Measurements from ENCODE around the gene TAC1. TPM values are rescaled to one million over a fixed set of nuclear protein-coding genes. Genes with fewer than 3 reads are reported as not detected.
"Not testable (repeated sequence)": the region's sequence is repeated elsewhere in the genome, so short reads cannot be mapped to it uniquely, and the experiment has no call there.

TAC1 gene
- total RNA-seq, 1 donor from 2014 or later = not detected

GRCh38 chr7:97772045-97772901 lies 40.4 kb downstream of the TAC1 start:
- H3K36me3 ChIP-seq = no peaks in the 10 kb centered on the region
- TF ChIP-seq CTCF (IDR thresholded peaks at IDR 0.05) = no peak
- H3K27ac ChIP-seq = no peak overlapping the region
- no peak overlapping the region for H3K4me3 ChIP-seq
- no peak for ATAC-seq
- no peaks in the 10 kb centered on the region for H3K4me1 ChIP-seq
- H3K27me3 ChIP-seq (ENCODE audit: low read depth) = no peaks in the 10 kb centered on the region
- no peak for DNase-seq
- intact Hi-C loops (cut with DNase I) = no loop called here
- H3K9me3 ChIP-seq = no peaks in the 10 kb centered on the region

- H3K36me3 ChIP-seq; H3K4me1 ChIP-seq; H3K27ac ChIP-seq; intact Hi-C loops (cut with DNase I); H3K4me3 ChIP-seq; H3K27me3 ChIP-seq (ENCODE audit: low read depth); ATAC-seq; H3K9me3 ChIP-seq; DNase-seq: not testable (repeated sequence)
These were observed 54.5 kb downstream of the TAC1 start for GRCh38 chr7:97786398-97786797.

Other genes starting within 250 kb of the TAC1 start
- 25.3 TPM for gene ASNS, start 140.3 kb downstream of the TAC1 start, total RNA-seq

All from lower lobe of right lung (tissue), 2 donors.